IMR-90 (cell line): ENCODE results near the gene EMID1. TPM values are rescaled to one million over a fixed set of nuclear protein-coding genes. Genes with fewer than 3 reads are reported as not detected.

Source experiments
- ATAC-seq: fragments of 200-7000 bp; cut with Tn5 transposase; 2 replicates; pipeline ENCODE4 v1.9.1; 2020; ENCODE audit warnings: low read depth, mild to moderate bottlenecking, moderate library complexity
- Bru-seq: library from RNA; stranded (reverse); fragments of 400-500 nt; gene quantifications from one replicate; lab custom pipeline; 2021; lab: Mats Ljungman, UMichigan
- BruChase-seq, 2 experiments: library from RNA; stranded (reverse); fragments of 400-500 nt; gene quantifications; one replicate each; lab custom pipeline; 2021; lab: Mats Ljungman, UMichigan
- BruUV-seq: library from RNA; stranded (reverse); fragments of 400-500 nt; replicated peaks from 2 replicates; lab custom pipeline; 2021; lab: Mats Ljungman, UMichigan
- CTCF ChIA-PET: fragments of 300-600 bp; formaldehyde crosslinking; extraction: SDS; loops from one replicate; lab custom pipeline; 2021; ENCODE audit warnings: antibody characterized with exemption; lab: Yijun Ruan, JAX
- POLR2A ChIA-PET: fragments of 300-600 bp; sonication (Branson Sonifier 250); formaldehyde crosslinking; loops from one replicate; lab custom pipeline; 2022; ENCODE audit warnings: antibody characterized with exemption; ENCODE audit not compliant: unreplicated experiment; lab: Charles Lee
- DNase-seq: peaks from one replicate; pipeline ENCODE4 v3.0.0; 2013
- H2AFZ ChIP-seq: replicated peaks from 2 replicates; pipeline ENCODE3; 2013; ENCODE audit warnings: low read length, mild to moderate bottlenecking; ENCODE audit not compliant: poor library complexity
- H2AK5ac ChIP-seq: 2 replicates; pipeline ENCODE4 v1.6.1; 2013; ENCODE audit warnings: low read depth, low read length, inconsistent platforms
- H2AK9ac ChIP-seq: replicated peaks from 2 replicates; pipeline ENCODE3; 2013; ENCODE audit warnings: mild to moderate bottlenecking, low read depth, low read length, moderate library complexity; ENCODE audit not compliant: poor library complexity
- H2BK120ac ChIP-seq: 2 replicates; pipeline ENCODE4 v1.6.1; 2013; ENCODE audit warnings: low read depth, low read length, inconsistent platforms
- H2BK15ac ChIP-seq: 3 replicates; pipeline ENCODE4 v1.6.1; 2013; ENCODE audit warnings: low read depth, low read length, inconsistent platforms
- H2BK20ac ChIP-seq: 2 replicates; pipeline ENCODE4 v1.6.1; 2013; ENCODE audit warnings: low read depth, mild to moderate bottlenecking, inconsistent platforms, low read length, moderate library complexity
- H2BK5ac ChIP-seq: 2 replicates; pipeline ENCODE4 v1.6.1; 2013; ENCODE audit warnings: mild to moderate bottlenecking, low read depth, low read length, inconsistent platforms; ENCODE audit not compliant: poor library complexity, severe bottlenecking
- H3K14ac ChIP-seq: replicated peaks from 2 replicates; pipeline ENCODE4 v1.6.1; 2013; ENCODE audit warnings: low read depth, low read length, inconsistent platforms
- H3K18ac ChIP-seq: 2 replicates; pipeline ENCODE4 v1.6.1; 2013; ENCODE audit warnings: low read depth, low read length, control low read depth
- H3K23ac ChIP-seq: 2 replicates; pipeline ENCODE4 v1.6.1; 2013; ENCODE audit warnings: low read depth, low read length, inconsistent platforms
- H3K27ac ChIP-seq: 2 replicates; pipeline ENCODE4 v1.5.1; 2013; ENCODE audit warnings: mild to moderate bottlenecking, control low read depth, low read length; ENCODE audit not compliant: insufficient read depth
- H3K27me3 ChIP-seq: 2 replicates; pipeline ENCODE4 v1.6.1; 2013; ENCODE audit warnings: low read length; ENCODE audit not compliant: control insufficient read depth, insufficient read depth
- H3K36me3 ChIP-seq: 2 replicates; pipeline ENCODE4 v1.6.1; 2013; ENCODE audit warnings: low read length, mixed read lengths; ENCODE audit not compliant: control insufficient read depth, insufficient read depth
- H3K4ac ChIP-seq: 2 replicates; pipeline ENCODE4 v1.6.1; 2013; ENCODE audit warnings: low read depth, low read length, inconsistent platforms
- H3K4me1 ChIP-seq: 2 replicates; pipeline ENCODE4 v1.6.1; 2013; ENCODE audit warnings: low read length, mixed read lengths; ENCODE audit not compliant: control insufficient read depth, insufficient read depth
- H3K4me2 ChIP-seq: 2 replicates; pipeline ENCODE4 v1.6.1; 2013; ENCODE audit warnings: low read depth, mild to moderate bottlenecking, control low read depth, low read length, moderate library complexity
- H3K4me3 ChIP-seq: 2 replicates; pipeline ENCODE4 v1.5.1; 2013; ENCODE audit warnings: low read depth, mild to moderate bottlenecking, control low read depth, low read length, moderate library complexity; ENCODE audit not compliant: insufficient read depth
- H3K56ac ChIP-seq: 2 replicates; pipeline ENCODE4 v1.6.1; 2013; ENCODE audit warnings: low read length, inconsistent platforms; ENCODE audit not compliant: insufficient read depth; ENCODE audit errors: extremely low read depth
- H3K79me1 ChIP-seq, 2 experiments: 2 replicates each; pipeline ENCODE4 v1.6.1; 2013; ENCODE audit warnings: low read length in 2 of 2, inconsistent platforms in 1 of 2, low read depth in 1 of 2
- H3K9ac ChIP-seq: 2 replicates; pipeline ENCODE4 v1.6.1; 2013; ENCODE audit warnings: low read depth, low read length, control low read depth
- H3K9me1 ChIP-seq: 2 replicates; pipeline ENCODE4 v1.6.1; 2013; ENCODE audit warnings: low read length, inconsistent platforms; ENCODE audit not compliant: insufficient read depth
- H3K9me3 ChIP-seq: 2 replicates; pipeline ENCODE4 v1.6.1; 2013; ENCODE audit warnings: low read length; ENCODE audit not compliant: control insufficient read depth, insufficient read depth
- H4K20me1 ChIP-seq: 2 replicates; pipeline ENCODE4 v1.6.1; 2013; ENCODE audit warnings: low read length, inconsistent platforms; ENCODE audit not compliant: insufficient read depth
- H4K5ac ChIP-seq: 2 replicates; pipeline ENCODE4 v1.6.1; 2013; ENCODE audit warnings: mild to moderate bottlenecking, low read depth, low read length, control low read depth
- H4K8ac ChIP-seq, 2 experiments: 2 replicates each; pipeline ENCODE4 v1.6.1; 2013; ENCODE audit warnings: low read depth in 2 of 2, low read length in 2 of 2, control low read depth in 1 of 2, inconsistent platforms in 1 of 2
- H4K91ac ChIP-seq: 2 replicates; pipeline ENCODE4 v1.6.1; 2013; ENCODE audit warnings: low read depth, low read length, inconsistent platforms; ENCODE audit not compliant: insufficient read depth
- CEBPB ChIP-seq: IDR thresholded peaks from 2 replicates; pipeline ENCODE4 v1.6.1; 2012; ENCODE audit warnings: low read depth, low read length, improper control_type of control experiment
- CHD1 ChIP-seq: IDR thresholded peaks from 2 replicates; pipeline ENCODE4 v1.6.1; 2012; ENCODE audit warnings: low read depth, low read length, improper control_type of control experiment
- RFX5 ChIP-seq: IDR thresholded peaks from 2 replicates; pipeline ENCODE4 v1.8.0; 2012; ENCODE audit warnings: low read depth, mild to moderate bottlenecking, low read length, moderate library complexity
- SMC3 ChIP-seq: fragments of 150-350 bp; IDR thresholded peaks from 2 replicates; pipeline ENCODE4 v1.6.1; 2016; ENCODE audit warnings: low read depth, mild to moderate bottlenecking, antibody characterized with exemption, low read length, moderate library complexity
- WGBS, 2 experiments: methylation state at CpG; one replicate each; pipeline versions ENCODE4 v1.1.5 to v1.1.7; 2013; ENCODE audit warnings: missing lambda C conversion rate in 2 of 2; ENCODE audit not compliant: insufficient read length in 1 of 2; ENCODE audit errors: extremely low coverage in 2 of 2; 5-methylcytosine and 5-hydroxymethylcytosine counted together
- dilution Hi-C: fragments of 300-500 bp; cut with HindIII; formaldehyde crosslinking; loops from one replicate; pipeline ENCODE4 v1.14.3; 2018; ENCODE audit warnings: low sequenced_read_pairs; ENCODE audit not compliant: unreplicated experiment
- in situ Hi-C: fragments of 300-500 bp; cut with MboI; formaldehyde crosslinking; loops from 3 replicates; pipeline ENCODE4 v1.14.3; 2019; ENCODE audit warnings: low sequenced_read_pairs, inconsistent platforms, mixed read lengths
- intact Hi-C: fragments of 100-400 bp; cut with micrococcal nuclease; formaldehyde crosslinking; loops from 2 replicates; pipeline ENCODE4 v1.10.0; 2022
- long read RNA-seq: library from polyadenylated mRNA; unstranded; transcript quantifications from one replicate; pipeline ENCODE4 v2.0.0, GENCODE V29; 2021; ENCODE audit not compliant: unreplicated experiment
- polyA plus RNA-seq, 3 experiments: library from polyadenylated mRNA; depleted of rRNA; stranded (reverse); fragments of >200 nt; gene quantifications; 2 replicates each; pipeline ENCODE4 v1.2.3, GENCODE V29; 2012; ENCODE audit warnings: low replicate concordance in 1 of 3
- total RNA-seq: library from RNA; depleted of rRNA; stranded (reverse); fragments of >200 nt; gene quantifications from 2 replicates; pipeline ENCODE4 v1.2.3, GENCODE V29; 2012; rRNA removed
- TF ChIP-seq, protein P1 (sequence below): fragments of 150-350 bp; IDR thresholded peaks from 2 replicates; pipeline ENCODE4 v1.6.1; 2016; ENCODE audit warnings: low read depth, mild to moderate bottlenecking, low read length, moderate library complexity, borderline replicate concordance
- TF ChIP-seq, protein P2 (sequence below): conservative IDR thresholded peaks from 2 replicates; pipeline ENCODE4 v1.5.1; 2012; ENCODE audit warnings: mild to moderate bottlenecking, low read depth, low read length, improper control_type of control experiment

The EMID1 gene
- total RNA-seq = 0.28 and 0.54 TPM in 2 replicates
- 1.2 and 1.3 TPM in 2 replicates for polyA plus RNA-seq (2012; rRNA removed)
- 0.41 and 2.3 TPM in 2 replicates for polyA plus RNA-seq (2012; cell fraction: cytosol; rRNA removed)
- 2.9 TPM in 2 replicates for polyA plus RNA-seq (2012; cell fraction: nucleus; rRNA removed; ENCODE audit: low replicate concordance)
- percentile 31 among the genes with signal in this experiment for Bru-seq, nascent RNA
- BruChase-seq, experiment 1, labeled RNA remaining after a 6-hour chase = percentile 30 among the genes with signal in this experiment
- percentile 38 among the genes with signal in this experiment for BruChase-seq, experiment 2, labeled RNA remaining after a 2-hour chase
- long read RNA-seq, partial matches to known transcripts = 3 of 15 reads
- long read RNA-seq, other reads (novel, unspliced or antisense) = 4 of 15 reads

DNA sequence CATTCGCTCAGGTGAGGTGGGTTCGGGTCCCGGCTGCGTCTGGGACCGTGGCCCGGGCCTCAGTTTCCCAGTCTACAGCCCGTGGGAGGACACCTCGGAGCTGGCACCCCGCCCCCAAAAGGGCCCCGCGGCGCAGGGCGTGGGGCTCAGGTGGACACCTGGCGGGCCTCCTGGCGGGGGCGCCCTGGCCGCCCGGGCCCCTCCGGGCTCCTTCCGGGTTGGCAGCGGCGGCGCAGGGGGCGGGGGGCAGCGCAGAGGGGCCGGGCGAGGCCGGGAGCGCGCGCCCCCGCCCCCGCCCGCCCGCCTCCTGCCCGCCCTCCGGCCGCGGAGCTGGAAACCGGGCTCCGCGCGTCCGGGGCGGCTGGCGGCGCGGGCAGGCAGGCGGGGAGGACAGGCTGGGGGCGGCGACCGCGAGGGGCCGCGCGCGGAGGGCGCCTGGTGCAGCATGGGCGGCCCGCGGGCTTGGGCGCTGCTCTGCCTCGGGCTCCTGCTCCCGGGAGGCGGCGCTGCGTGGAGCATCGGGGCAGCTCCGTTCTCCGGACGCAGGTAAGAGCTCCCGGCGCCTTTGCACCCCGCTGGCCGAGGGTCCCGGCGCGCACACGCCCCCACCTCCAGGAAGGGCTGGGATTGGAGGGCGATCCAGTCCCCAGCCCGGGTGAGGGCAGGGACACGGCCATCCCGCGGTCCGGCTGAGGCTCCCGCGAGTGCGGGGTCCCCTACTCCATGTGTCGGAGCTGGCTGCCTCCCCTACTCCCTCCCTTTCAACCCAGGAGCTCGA is at the start of gene EMID1:
Gene EMID1 (plus strand): TSS at position 303 of the 778 bp plus-strand sequence. CDS start 143 bp downstream, at position 446.
- Histone ChIP-seq H2BK20ac (no peak within 1 kb of the TSS), H4K5ac (no peak within 1 kb of the TSS), H4K20me1 (no peaks in the 10 kb centered on the region), H4K91ac (peak within 1 kb of the TSS; percentile 6; the same call in 1 of the 2 replicates), H2BK120ac (peak within 1 kb of the TSS; percentile 8; the same call in 1 of the 2 replicates), H3K56ac (0 out of 2 replicates have a peak within 1 kb of the TSS, but pooled peaks have one; percentile 23), H3K27ac (no peak within 1 kb of the TSS), H2AK9ac (peak within 1 kb of the TSS; percentile 52), H3K4me3 (peak within 1 kb of the TSS; percentile 34), H3K23ac (peak within 1 kb of the TSS; percentile 32; the same call in 1 of the 2 replicates), H2BK15ac (no peak within 1 kb of the TSS), H3K4ac (no peak within 1 kb of the TSS), H3K18ac (no peak within 1 kb of the TSS), H3K4me2 (peak within 1 kb of the TSS; percentile 68), H2AK5ac (peak within 1 kb of the TSS; percentile 30), H4K8ac (peak within 1 kb of the TSS; percentile 1 to 71; a peak in 1 of 4 replicates), H3K9me3 (no peaks in the 10 kb centered on the region), H3K79me1 (no peaks in the 10 kb centered on the region), H3K9ac (no peak within 1 kb of the TSS), H3K4me1 (peaks cover 9% of the 10 kb centered on the region; the same call in 1 of the 2 replicates), H3K27me3 (peaks cover 13% of the 10 kb centered on the region), H2BK5ac (no peak within 1 kb of the TSS), H3K9me1 (peaks cover 13% of the 10 kb centered on the region), H3K36me3 (no peaks in the 10 kb centered on the region), H3K14ac (no peak within 1 kb of the TSS; the same call in none of the 2 replicates), H2AFZ (peak within 1 kb of the TSS; percentile 82)
- ChIA-PET CTCF (interaction anchor here (0.6 kb wide), 1 partner anchor 387 kb away, joined by 3 read pairs; no protein-coding TSS in a partner anchor), POLR2A (no interaction called here)
- TF ChIP-seq, protein P1, sequence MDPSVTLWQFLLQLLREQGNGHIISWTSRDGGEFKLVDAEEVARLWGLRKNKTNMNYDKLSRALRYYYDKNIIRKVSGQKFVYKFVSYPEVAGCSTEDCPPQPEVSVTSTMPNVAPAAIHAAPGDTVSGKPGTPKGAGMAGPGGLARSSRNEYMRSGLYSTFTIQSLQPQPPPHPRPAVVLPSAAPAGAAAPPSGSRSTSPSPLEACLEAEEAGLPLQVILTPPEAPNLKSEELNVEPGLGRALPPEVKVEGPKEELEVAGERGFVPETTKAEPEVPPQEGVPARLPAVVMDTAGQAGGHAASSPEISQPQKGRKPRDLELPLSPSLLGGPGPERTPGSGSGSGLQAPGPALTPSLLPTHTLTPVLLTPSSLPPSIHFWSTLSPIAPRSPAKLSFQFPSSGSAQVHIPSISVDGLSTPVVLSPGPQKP = no peak
- TF ChIP-seq, protein P2, sequence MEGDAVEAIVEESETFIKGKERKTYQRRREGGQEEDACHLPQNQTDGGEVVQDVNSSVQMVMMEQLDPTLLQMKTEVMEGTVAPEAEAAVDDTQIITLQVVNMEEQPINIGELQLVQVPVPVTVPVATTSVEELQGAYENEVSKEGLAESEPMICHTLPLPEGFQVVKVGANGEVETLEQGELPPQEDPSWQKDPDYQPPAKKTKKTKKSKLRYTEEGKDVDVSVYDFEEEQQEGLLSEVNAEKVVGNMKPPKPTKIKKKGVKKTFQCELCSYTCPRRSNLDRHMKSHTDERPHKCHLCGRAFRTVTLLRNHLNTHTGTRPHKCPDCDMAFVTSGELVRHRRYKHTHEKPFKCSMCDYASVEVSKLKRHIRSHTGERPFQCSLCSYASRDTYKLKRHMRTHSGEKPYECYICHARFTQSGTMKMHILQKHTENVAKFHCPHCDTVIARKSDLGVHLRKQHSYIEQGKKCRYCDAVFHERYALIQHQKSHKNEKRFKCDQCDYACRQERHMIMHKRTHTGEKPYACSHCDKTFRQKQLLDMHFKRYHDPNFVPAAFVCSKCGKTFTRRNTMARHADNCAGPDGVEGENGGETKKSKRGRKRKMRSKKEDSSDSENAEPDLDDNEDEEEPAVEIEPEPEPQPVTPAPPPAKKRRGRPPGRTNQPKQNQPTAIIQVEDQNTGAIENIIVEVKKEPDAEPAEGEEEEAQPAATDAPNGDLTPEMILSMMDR = peak; percentile 25; the same call in 1 of the 2 replicates
- TF ChIP-seq SMC3 (peak; percentile 13; the same call in 1 of the 2 replicates), CEBPB (no peak), CHD1 (no peak), RFX5 (no peak)
- WGBS, 2 experiments = 3% methylated on average over 35 of the region's 90 CpGs; no CpG with 5 or more reads in 1 of the 2 experiments
- intact Hi-C loops (no loop called here), dilution Hi-C loops (no loop called here), in situ Hi-C loops (no loop called here)
- DNase-seq = peak; percentile 9
- ATAC-seq = peak; percentile 82
- BruUV-seq = no TSS peak
